Dendritic cell treated with granulocyte-macrophage colony-stimulating factor and Interleukin-4, amounts not matched to agents 40 ng/mL and 50 ng/mL, for 4 days (primary cell): Measurements from ENCODE around the gene ARG2.
"Not testable (repeated sequence)": the region's sequence is repeated elsewhere in the genome, so short reads cannot be mapped to it uniquely, and the experiment has no call there.

ENCODE experiments used
- H3K27ac Mint-ChIP-seq: one replicate; pipeline ENCODE4 v1.8.0; 2022; ENCODE audit warnings: mild to moderate bottlenecking, mixed read lengths
- H3K27me3 Mint-ChIP-seq: one replicate; pipeline ENCODE4 v1.8.0; 2022; ENCODE audit warnings: mild to moderate bottlenecking, mixed read lengths
- H3K36me3 Mint-ChIP-seq: one replicate; pipeline ENCODE4 v1.8.0; 2022; ENCODE audit warnings: low read depth, mixed read lengths
- H3K4me1 Mint-ChIP-seq: one replicate; pipeline ENCODE4 v1.8.0; 2022; ENCODE audit warnings: low read depth, mixed read lengths
- H3K4me3 Mint-ChIP-seq: one replicate; pipeline ENCODE4 v1.8.0; 2022; ENCODE audit warnings: mild to moderate bottlenecking, moderate library complexity, mixed read lengths
- H3K9me3 Mint-ChIP-seq: one replicate; pipeline ENCODE4 v1.8.0; 2022; ENCODE audit warnings: mixed read lengths
- intact Hi-C: fragments of 100-400 bp; cut with micrococcal nuclease; formaldehyde crosslinking; loops from one replicate; pipeline ENCODE4 v1.15.0; 2022

The ARG2 gene

DNA sequence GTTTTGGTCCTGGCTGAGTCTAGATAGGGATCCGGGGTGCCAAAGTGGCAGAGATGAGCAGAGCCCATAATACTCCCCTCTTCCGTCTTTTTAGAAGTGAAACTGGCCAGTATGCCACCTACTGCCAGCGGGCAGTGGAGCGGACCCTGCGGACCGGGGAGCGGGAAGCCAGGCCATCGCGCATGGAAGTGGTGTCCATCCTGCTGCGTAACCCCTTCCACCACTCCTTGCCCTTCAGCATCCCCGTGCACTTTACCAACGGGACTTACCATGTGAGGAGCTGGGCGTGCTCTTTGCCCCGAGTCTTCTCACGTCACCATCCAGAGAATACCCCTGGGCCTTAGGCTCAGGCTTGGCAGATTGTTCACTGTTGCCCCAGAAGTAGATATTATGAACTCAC is 40.7 kb upstream of the ARG2 start:
- Mint-ChIP-seq H3K27ac (no peak overlapping the region), H3K4me1 (peaks cover 31% of the 10 kb centered on the region), H3K27me3 (peaks cover 18% of the 10 kb centered on the region), H3K36me3 (no peaks in the 10 kb centered on the region), H3K4me3 (no peak overlapping the region), H3K9me3 (no peaks in the 10 kb centered on the region)
- intact Hi-C loops = no loop called here

- Mint-ChIP-seq H3K4me1 (peaks cover 31% of the 10 kb centered on the region), H3K27ac (no peak overlapping the region), H3K27me3 (peaks cover 18% of the 10 kb centered on the region), H3K4me3 (no peak overlapping the region), H3K9me3 (no peaks in the 10 kb centered on the region), H3K36me3 (no peaks in the 10 kb centered on the region)
- intact Hi-C loops = loop anchor here (5.0 kb wide), 1 partner anchor 38 kb away; the partner anchor contains the start of gene ARG2
These were observed 40.1 kb upstream of the ARG2 start for GRCh38 chr14:67579636-67580035.

DNA sequence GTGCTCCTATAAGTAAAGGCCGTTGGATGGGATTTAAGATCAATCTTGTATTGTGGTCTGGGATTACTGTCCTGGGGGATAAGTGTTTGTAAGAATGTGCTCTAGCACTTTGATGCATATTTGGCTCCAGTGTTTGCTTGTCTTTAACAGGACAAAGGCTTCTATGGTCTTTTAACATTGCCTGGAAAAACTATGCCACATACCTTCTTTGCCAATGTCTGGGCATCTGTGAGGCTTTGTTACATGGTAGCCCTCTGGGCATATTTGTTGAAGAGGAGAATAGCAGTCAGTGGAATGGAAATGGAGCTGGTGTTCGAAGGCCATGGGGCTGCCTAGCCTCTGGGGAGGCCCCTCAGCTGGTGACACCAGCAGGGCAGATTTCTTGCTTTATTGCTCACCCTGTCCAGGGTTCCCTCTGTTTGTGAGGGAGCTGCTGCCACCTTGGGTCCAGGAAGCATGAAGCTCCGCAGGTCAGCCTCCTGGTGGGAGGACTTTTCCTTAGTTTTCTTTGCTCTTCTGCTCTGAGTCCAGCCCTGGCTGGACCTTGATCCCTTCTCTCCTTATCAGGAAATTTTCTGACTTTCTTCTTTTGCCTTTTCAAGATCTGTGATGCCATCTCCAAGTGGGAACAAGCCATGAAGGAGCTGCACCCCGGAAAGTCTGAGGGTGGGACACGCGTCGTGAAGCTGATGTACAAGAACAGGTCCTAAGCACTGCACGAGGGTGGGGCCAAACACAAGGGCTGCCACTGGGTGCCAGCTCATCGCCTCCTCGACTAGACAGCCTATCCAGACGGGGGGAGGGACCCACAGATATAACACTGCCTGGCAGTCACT is 39.2 kb upstream of the ARG2 start:
- no peak overlapping the region for H3K27ac Mint-ChIP-seq
- intact Hi-C loops = loop anchor here (5.0 kb wide), 1 partner anchor 37 kb away; the partner anchor contains the start of gene ARG2
- no peaks in the 10 kb centered on the region for H3K36me3 Mint-ChIP-seq
- H3K4me3 Mint-ChIP-seq = no peak overlapping the region
- H3K4me1 Mint-ChIP-seq = peaks cover 29% of the 10 kb centered on the region
- H3K27me3 Mint-ChIP-seq = peaks cover 17% of the 10 kb centered on the region
- H3K9me3 Mint-ChIP-seq = no peaks in the 10 kb centered on the region

DNA sequence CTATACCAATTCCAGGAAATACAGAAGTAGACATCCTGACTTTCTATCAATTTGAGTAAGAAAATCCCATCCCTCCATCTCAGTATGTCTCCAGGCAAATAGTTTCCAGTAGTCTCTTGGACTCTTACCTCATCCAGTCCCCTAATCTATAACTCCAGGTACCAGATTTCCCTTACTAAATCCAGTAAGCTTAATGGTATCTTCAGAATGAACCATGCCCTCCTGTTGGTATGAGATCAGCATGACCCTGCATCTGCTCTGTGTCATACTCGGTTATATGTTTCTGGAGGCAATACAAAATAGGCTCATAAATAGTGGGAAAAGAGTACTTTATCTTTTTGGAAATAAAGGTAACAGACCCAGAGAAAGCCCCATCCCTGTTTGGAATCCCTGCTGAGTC is 38.1 kb upstream of the ARG2 start:
- Mint-ChIP-seq H3K4me3 (no peak overlapping the region), H3K36me3 (no peaks in the 10 kb centered on the region), H3K27me3 (peaks cover 17% of the 10 kb centered on the region), H3K9me3 (no peaks in the 10 kb centered on the region), H3K27ac (no peak overlapping the region), H3K4me1 (peaks cover 29% of the 10 kb centered on the region)
- intact Hi-C loops = loop anchor here (5.0 kb wide), 1 partner anchor 36 kb away; the partner anchor contains the start of gene ARG2

DNA sequence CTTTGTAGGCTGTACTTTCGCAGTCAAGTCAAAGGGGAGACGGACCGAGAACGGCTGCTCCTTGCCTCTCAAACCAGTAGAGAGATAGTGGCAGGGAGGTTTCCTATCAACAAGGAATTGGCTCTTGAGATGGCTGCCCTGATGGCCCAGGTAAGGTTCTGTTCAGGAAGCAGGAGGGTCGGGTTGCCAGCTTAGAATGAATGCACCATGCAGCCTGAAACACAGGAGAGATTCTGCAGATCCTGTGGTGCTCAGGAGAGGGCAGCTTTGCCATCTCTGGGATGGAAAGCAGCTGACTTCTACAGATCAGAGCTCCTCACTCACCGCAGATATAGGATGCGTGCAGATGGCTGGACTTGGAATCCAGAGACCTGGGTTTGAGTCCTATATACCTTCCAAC is 37.7 kb upstream of the ARG2 start:
- H3K9me3 Mint-ChIP-seq = no peaks in the 10 kb centered on the region
- intact Hi-C loops = loop anchor here (5.0 kb wide), 1 partner anchor 35 kb away; the partner anchor contains the start of gene ARG2

GRCh38 chr14:67583711-67584644 is 35.7 kb upstream of the ARG2 start:
- H3K4me1 Mint-ChIP-seq = peaks cover 36% of the 10 kb centered on the region
- H3K27ac Mint-ChIP-seq = no peak overlapping the region
- no peak overlapping the region for H3K4me3 Mint-ChIP-seq
- H3K36me3 Mint-ChIP-seq = peaks cover 9% of the 10 kb centered on the region
- peaks cover 4% of the 10 kb centered on the region for H3K27me3 Mint-ChIP-seq
- H3K9me3 Mint-ChIP-seq = no peaks in the 10 kb centered on the region
- intact Hi-C loops = loop anchor here (1.0 to 5.0 kb wide), 3 partner anchors 33 to 120 kb away; partner anchors contain the start of gene ARG2

More for the DNA sequence above, 37.7 kb upstream of the ARG2 start:
- Mint-ChIP-seq H3K27me3 (peaks cover 17% of the 10 kb centered on the region), H3K27ac (no peak overlapping the region), H3K4me1 (peaks cover 32% of the 10 kb centered on the region), H3K36me3 (no peaks in the 10 kb centered on the region), H3K4me3 (no peak overlapping the region)

GRCh38 chr14:67584978-67585377 is 34.7 kb upstream of the ARG2 start:
- intact Hi-C loops = loop anchor here (1.0 to 5.0 kb wide), 3 partner anchors 32 to 119 kb away; partner anchors contain the start of gene ARG2
- no peaks in the 10 kb centered on the region for H3K9me3 Mint-ChIP-seq
- H3K4me1 Mint-ChIP-seq = peaks cover 36% of the 10 kb centered on the region
- peaks cover 14% of the 10 kb centered on the region for H3K36me3 Mint-ChIP-seq
- H3K27ac Mint-ChIP-seq = no peak overlapping the region
- no peak overlapping the region for H3K4me3 Mint-ChIP-seq
- peaks cover 2% of the 10 kb centered on the region for H3K27me3 Mint-ChIP-seq

GRCh38 chr14:67586369-67586768 is 33.4 kb upstream of the ARG2 start:
- intact Hi-C loops = no loop called here
- Mint-ChIP-seq H3K9me3 (no peaks in the 10 kb centered on the region), H3K4me1 (peaks cover 28% of the 10 kb centered on the region), H3K27ac (peak overlapping the region; percentile 81), H3K4me3 (no peak overlapping the region), H3K36me3 (peaks cover 23% of the 10 kb centered on the region), H3K27me3 (no peaks in the 10 kb centered on the region)

GRCh38 chr14:67589204-67589770 is 30.4 kb upstream of the ARG2 start:
- peaks cover 22% of the 10 kb centered on the region for H3K4me1 Mint-ChIP-seq
- no peak overlapping the region for H3K4me3 Mint-ChIP-seq
- H3K36me3 Mint-ChIP-seq = peaks cover 52% of the 10 kb centered on the region
- intact Hi-C loops = no loop called here
- no peak overlapping the region for H3K27ac Mint-ChIP-seq
- H3K9me3 Mint-ChIP-seq = no peaks in the 10 kb centered on the region
- no peaks in the 10 kb centered on the region for H3K27me3 Mint-ChIP-seq

- H3K4me3 Mint-ChIP-seq, H3K27me3 Mint-ChIP-seq, intact Hi-C loops, H3K9me3 Mint-ChIP-seq, H3K27ac Mint-ChIP-seq: not testable (repeated sequence)
- Mint-ChIP-seq H3K4me1 (peaks cover 11% of the 10 kb centered on the region), H3K36me3 (peaks cover 63% of the 10 kb centered on the region)
These were observed 26.1 kb upstream of the ARG2 start for GRCh38 chr14:67593650-67594049.

DNA sequence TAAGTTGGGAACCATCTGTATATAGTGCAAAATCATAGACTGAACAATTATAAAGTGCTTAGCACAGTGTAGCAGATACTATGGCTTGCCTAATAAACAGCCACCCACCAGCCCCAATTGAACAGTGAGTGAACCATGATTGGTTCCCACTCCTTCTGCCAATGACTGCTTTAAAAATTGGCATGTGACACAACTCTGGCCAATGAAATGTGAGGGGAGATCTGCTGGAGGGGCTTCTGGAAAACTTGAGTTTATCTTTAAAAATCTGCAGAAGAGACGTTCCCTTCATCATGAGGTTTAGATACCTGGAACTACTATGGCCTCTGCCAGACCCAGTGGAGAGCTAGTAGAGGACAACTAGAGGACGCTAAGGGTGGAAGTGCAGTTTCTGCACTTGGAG is 24.3 kb upstream of the ARG2 start:
- intact Hi-C loops = no loop called here
- Mint-ChIP-seq H3K27me3 (no peaks in the 10 kb centered on the region), H3K4me3 (no peak overlapping the region), H3K9me3 (no peaks in the 10 kb centered on the region), H3K4me1 (peaks cover 21% of the 10 kb centered on the region), H3K36me3 (peaks cover 63% of the 10 kb centered on the region), H3K27ac (no peak overlapping the region)

- peaks cover 21% of the 10 kb centered on the region for H3K4me1 Mint-ChIP-seq
- peaks cover 4% of the 10 kb centered on the region for H3K27me3 Mint-ChIP-seq
- H3K36me3 Mint-ChIP-seq = peaks cover 27% of the 10 kb centered on the region
- no peaks in the 10 kb centered on the region for H3K9me3 Mint-ChIP-seq
- peak within 1 kb of the TSS; percentile 94 for H3K27ac Mint-ChIP-seq
- H3K4me3 Mint-ChIP-seq = peak within 1 kb of the TSS; percentile 91
- intact Hi-C loops = loop anchor here (1.0 kb wide), 1 partner anchor 74 kb away; the partner anchor contains the start of gene VTI1B
These were observed 19.8 kb upstream of the ARG2 start, which contains the start of gene PIGH for GRCh38 chr14:67599698-67600561. TSS of gene PIGH (minus strand) at chr14:67600268. CDS start at chr14:67600203, 65 bp downstream.

DNA sequence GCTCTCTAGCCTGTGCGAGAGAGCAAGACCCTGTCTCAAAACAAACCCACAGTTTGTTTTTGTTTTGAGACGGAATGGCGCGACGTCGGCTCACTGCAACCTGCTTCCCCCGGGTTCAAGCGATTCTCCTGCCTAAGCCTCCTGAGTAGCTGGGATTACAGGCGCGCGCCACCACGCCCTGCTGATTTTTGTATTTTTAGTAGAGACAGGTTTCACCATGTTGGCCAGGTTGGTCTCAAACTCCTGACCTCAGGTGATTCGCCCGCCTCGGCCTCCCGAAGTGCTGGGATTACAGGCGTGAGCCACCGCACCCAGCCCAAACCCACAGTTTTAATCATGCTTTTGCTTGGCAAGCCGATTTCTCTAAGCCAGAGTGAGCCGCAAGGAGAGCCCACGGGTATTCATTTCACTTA is 19.2 kb upstream of the ARG2 start:
- not testable (repeated sequence) for H3K9me3 Mint-ChIP-seq, H3K27me3 Mint-ChIP-seq
- Mint-ChIP-seq H3K27ac (peak overlapping the region; percentile 94), H3K4me3 (peak overlapping the region; percentile 91), H3K36me3 (peaks cover 22% of the 10 kb centered on the region), H3K4me1 (peaks cover 21% of the 10 kb centered on the region)
- intact Hi-C loops = loop anchor here (1.0 kb wide), 1 partner anchor 74 kb away; the partner anchor contains the start of gene VTI1B
